OCI-LY7 (cell line): ENCODE results near the gene ARAP3. TPM values are rescaled to one million over a fixed set of nuclear protein-coding genes. Genes with fewer than 3 reads are reported as not detected.

Source experiments
- BruUV-seq: library from RNA; stranded (reverse); fragments of 400-500 nt; replicated peaks from 2 replicates; lab custom pipeline; 2021; lab: Mats Ljungman, UMichigan
- CTCF ChIA-PET: fragments of 300-600 bp; sonication (Branson Sonifier 250); formaldehyde crosslinking; loops from one replicate; lab custom pipeline; 2022; ENCODE audit warnings: antibody characterized with exemption; ENCODE audit not compliant: unreplicated experiment; lab: Charles Lee
- POLR2A ChIA-PET: fragments of 300-600 bp; sonication (Branson Sonifier 250); formaldehyde crosslinking; loops from one replicate; lab custom pipeline; 2022; ENCODE audit warnings: antibody characterized with exemption; lab: Charles Lee
- DNase-seq: peaks from one replicate; pipeline ENCODE4 v3.0.0-alpha.2; 2015; ENCODE audit warnings: low spot score
- H2AFZ ChIP-seq: fragments of 200-600 bp; sonication (generic), shearing (Covaris generic); 2 replicates; pipeline ENCODE4 v1.6.1; 2014; ENCODE audit warnings: mild to moderate bottlenecking, antibody characterized with exemption, low read length, moderate library complexity
- H3K27ac ChIP-seq: fragments of 200-600 bp; sonication (generic); 2 replicates; pipeline ENCODE4 v1.5.1; 2014; ENCODE audit warnings: mixed run types, low read depth, mild to moderate bottlenecking, moderate library complexity, low read length, inconsistent platforms; ENCODE audit not compliant: poor library complexity, severe bottlenecking
- H3K36me3 ChIP-seq: fragments of 200-600 bp; sonication (generic); 2 replicates; pipeline ENCODE4 v1.6.1; 2014; ENCODE audit warnings: mild to moderate bottlenecking, antibody characterized with exemption, low read length, moderate library complexity, mixed read lengths; ENCODE audit not compliant: insufficient read depth
- H3K4me1 ChIP-seq: fragments of 200-600 bp; sonication (generic); 2 replicates; pipeline ENCODE4 v1.5.1; 2014; ENCODE audit warnings: mild to moderate bottlenecking, low read length; ENCODE audit not compliant: insufficient read depth, poor library complexity, severe bottlenecking
- H3K4me2 ChIP-seq: fragments of 200-600 bp; sonication (generic); 2 replicates; pipeline ENCODE4 v1.6.1; 2014; ENCODE audit warnings: mild to moderate bottlenecking, low read length
- H3K4me3 ChIP-seq: fragments of 200-600 bp; sonication (generic); 2 replicates; pipeline ENCODE4 v1.5.1; 2014; ENCODE audit warnings: mild to moderate bottlenecking, low read depth, low read length; ENCODE audit not compliant: poor library complexity, severe bottlenecking
- H3K79me2 ChIP-seq: fragments of 200-600 bp; sonication (generic); 2 replicates; pipeline ENCODE4 v1.6.1; 2016; ENCODE audit warnings: low read depth, mild to moderate bottlenecking, low read length, moderate library complexity, mixed read lengths; ENCODE audit not compliant: insufficient read depth
- H3K9me2 ChIP-seq: fragments of 200-600 bp; sonication (generic); 2 replicates; pipeline ENCODE4 v1.6.1; 2016; ENCODE audit warnings: mild to moderate bottlenecking, low read length, mixed read lengths; ENCODE audit not compliant: insufficient read depth
- H3K9me3 ChIP-seq: fragments of 200-600 bp; sonication (generic); 2 replicates; pipeline ENCODE4 v1.6.1; 2014; ENCODE audit warnings: mild to moderate bottlenecking, mixed run types, low read length, mixed read lengths
- H4K20me1 ChIP-seq: fragments of 200-600 bp; sonication (generic); 2 replicates; pipeline ENCODE4 v1.6.1; 2014; ENCODE audit warnings: mild to moderate bottlenecking, antibody characterized with exemption, low read length, moderate library complexity, mixed read lengths; ENCODE audit not compliant: insufficient read depth
- EZH2phosphoT487 ChIP-seq: fragments of 200-600 bp; sonication (generic); IDR thresholded peaks from 2 replicates; pipeline ENCODE4 v1.6.1; 2018; ENCODE audit warnings: low read depth, borderline replicate concordance, mild to moderate bottlenecking, mixed run types, antibody characterized with exemption, low read length, moderate library complexity, mixed read lengths
- intact Hi-C: fragments of 100-400 bp; cut with micrococcal nuclease; formaldehyde crosslinking; loops from one replicate; pipeline ENCODE4 v1.10.0; 2022; ENCODE audit not compliant: unreplicated experiment
- total RNA-seq, 2 experiments: library from RNA; depleted of rRNA in 1 of 2; stranded (reverse); fragments of >200 nt in 1 of 2; shearing (Covaris generic) in 1 of 2; gene quantifications; 2 replicates each; pipeline ENCODE4 v1.2.3, GENCODE V29; 2014 to 2022
- TF ChIP-seq, protein P1 (sequence below): fragments of 200-600 bp; sonication (generic); conservative IDR thresholded peaks from 2 replicates; pipeline ENCODE4 v1.5.1; 2014; ENCODE audit warnings: mild to moderate bottlenecking, antibody characterized with exemption, low read length, moderate library complexity, mixed read lengths

Gene ARAP3
- total RNA-seq, 2 experiments from 2014 or later, result not detected

DNA sequence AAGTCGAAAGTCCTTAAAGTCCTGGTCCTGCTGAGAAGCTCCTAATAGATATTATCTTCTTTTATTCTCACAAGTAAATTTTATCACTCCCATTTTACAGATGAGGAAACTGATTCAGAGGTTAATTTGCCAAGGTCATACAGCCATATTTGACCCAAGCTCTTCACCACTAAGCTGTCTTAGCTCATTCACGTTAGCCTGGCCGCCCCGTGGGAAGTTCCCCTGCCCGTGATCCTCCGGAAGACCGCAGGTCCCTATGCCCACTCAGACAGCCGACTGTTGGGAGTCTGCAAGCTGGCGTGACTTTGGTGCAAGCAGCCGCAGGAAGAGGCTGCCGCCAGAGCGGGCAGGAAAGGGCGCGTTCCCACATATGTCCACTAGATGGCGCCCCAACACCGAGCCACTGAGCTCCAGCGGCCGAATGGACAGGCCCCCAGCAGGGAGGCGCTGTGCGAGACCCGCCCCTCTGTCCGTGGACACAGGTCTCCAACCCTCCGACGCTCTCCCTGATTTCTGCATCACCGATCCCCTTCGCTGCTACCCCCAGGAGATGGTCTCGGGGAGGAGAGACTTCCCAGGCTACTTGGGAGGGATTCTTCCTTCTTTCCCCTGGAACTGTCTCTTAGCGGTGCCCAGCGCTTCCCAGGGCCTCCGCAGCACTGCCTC, 10.0 kb upstream of the ARAP3 start:
- H3K4me3 ChIP-seq, result peak overlapping the region; percentile 52
- CTCF ChIA-PET, result interaction anchor here (0.5 to 2.2 kb wide), 12 partner anchors 11 to 460 kb away, joined by 3 to 16 read pairs (median 3); partner anchors contain the start of gene PCDH1
- peak overlapping the region; percentile 11; the same call in 1 of the 2 replicates for H2AFZ ChIP-seq

DNA sequence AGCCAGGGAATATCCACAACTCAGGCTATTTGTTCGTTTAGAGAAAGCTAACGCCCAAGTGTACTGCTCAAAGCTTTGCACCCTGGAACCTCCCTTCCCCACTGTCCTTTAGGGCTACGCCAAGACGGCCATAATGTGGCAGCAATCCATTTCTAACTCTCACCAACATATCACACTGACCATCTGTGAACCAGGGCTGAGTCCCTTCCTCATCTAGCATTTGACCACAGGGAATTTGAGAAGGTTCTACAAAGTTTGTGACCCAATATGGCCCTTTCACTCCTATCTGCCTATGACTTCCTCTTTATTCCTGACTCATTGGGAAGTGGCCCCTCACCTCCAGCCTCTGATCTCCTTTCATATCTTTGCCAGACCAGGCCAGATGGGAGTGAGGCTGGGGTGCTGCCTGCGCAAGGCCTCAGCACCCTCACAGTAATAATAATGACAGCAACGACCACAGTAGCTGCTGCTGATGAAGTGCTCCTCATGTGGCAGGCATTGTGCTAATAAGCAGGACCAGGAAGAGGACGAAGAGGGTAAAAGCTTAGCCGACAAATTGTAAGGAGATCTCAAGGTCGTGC, 9.3 kb upstream of the ARAP3 start:
- ChIA-PET POLR2A (interaction anchor here (0.6 to 1.3 kb wide), 3 partner anchors 20 to 270 kb away, joined by 3 to 7 read pairs (median 4); no protein-coding TSS in a partner anchor), CTCF (interaction anchor here (0.6 to 2.2 kb wide), 9 partner anchors 10 to 460 kb away, joined by 3 to 16 read pairs (median 3); no protein-coding TSS in a partner anchor)
- intact Hi-C loops, result loop anchor here (5.0 kb wide), 2 partner anchors 99 to 136 kb away; no protein-coding TSS in a partner anchor
- Histone ChIP-seq H3K27ac (no peak overlapping the region), H2AFZ (no peak overlapping the region; the same call in 1 of the 2 replicates), H3K9me2 (no peaks in the 10 kb centered on the region), H3K9me3 (no peaks in the 10 kb centered on the region), H3K4me1 (peaks cover 16% of the 10 kb centered on the region), H3K4me3 (no peak overlapping the region), H3K36me3 (no peaks in the 10 kb centered on the region), H4K20me1 (no peaks in the 10 kb centered on the region), H3K79me2 (no peaks in the 10 kb centered on the region), H3K4me2 (no peak overlapping the region)
- DNase-seq, result no peak
- no peak for TF ChIP-seq EZH2phosphoT487
- BruUV-seq, result no TSS peak

More for the DNA sequence above, 10.0 kb upstream of the ARAP3 start:
- intact Hi-C loops, result loop anchor here (1.0 to 5.0 kb wide), 6 partner anchors 100 to 451 kb away; no protein-coding TSS in a partner anchor
- Histone ChIP-seq H3K36me3 (no peaks in the 10 kb centered on the region), H4K20me1 (no peaks in the 10 kb centered on the region), H3K9me3 (no peaks in the 10 kb centered on the region), H3K4me1 (peaks cover 16% of the 10 kb centered on the region), H3K79me2 (no peaks in the 10 kb centered on the region), H3K27ac (no peak overlapping the region), H3K9me2 (no peaks in the 10 kb centered on the region), H3K4me2 (peak overlapping the region; percentile 73)
- POLR2A ChIA-PET, result interaction anchor here (0.6 to 1.3 kb wide), 3 partner anchors 20 to 269 kb away, joined by 3 to 7 read pairs (median 4); no protein-coding TSS in a partner anchor
- DNase-seq, result peak; percentile 81
- TF ChIP-seq EZH2phosphoT487, result no peak
- TF ChIP-seq, protein P1, sequence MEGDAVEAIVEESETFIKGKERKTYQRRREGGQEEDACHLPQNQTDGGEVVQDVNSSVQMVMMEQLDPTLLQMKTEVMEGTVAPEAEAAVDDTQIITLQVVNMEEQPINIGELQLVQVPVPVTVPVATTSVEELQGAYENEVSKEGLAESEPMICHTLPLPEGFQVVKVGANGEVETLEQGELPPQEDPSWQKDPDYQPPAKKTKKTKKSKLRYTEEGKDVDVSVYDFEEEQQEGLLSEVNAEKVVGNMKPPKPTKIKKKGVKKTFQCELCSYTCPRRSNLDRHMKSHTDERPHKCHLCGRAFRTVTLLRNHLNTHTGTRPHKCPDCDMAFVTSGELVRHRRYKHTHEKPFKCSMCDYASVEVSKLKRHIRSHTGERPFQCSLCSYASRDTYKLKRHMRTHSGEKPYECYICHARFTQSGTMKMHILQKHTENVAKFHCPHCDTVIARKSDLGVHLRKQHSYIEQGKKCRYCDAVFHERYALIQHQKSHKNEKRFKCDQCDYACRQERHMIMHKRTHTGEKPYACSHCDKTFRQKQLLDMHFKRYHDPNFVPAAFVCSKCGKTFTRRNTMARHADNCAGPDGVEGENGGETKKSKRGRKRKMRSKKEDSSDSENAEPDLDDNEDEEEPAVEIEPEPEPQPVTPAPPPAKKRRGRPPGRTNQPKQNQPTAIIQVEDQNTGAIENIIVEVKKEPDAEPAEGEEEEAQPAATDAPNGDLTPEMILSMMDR, result peak; percentile 91
- BruUV-seq, result no TSS peak

DNA sequence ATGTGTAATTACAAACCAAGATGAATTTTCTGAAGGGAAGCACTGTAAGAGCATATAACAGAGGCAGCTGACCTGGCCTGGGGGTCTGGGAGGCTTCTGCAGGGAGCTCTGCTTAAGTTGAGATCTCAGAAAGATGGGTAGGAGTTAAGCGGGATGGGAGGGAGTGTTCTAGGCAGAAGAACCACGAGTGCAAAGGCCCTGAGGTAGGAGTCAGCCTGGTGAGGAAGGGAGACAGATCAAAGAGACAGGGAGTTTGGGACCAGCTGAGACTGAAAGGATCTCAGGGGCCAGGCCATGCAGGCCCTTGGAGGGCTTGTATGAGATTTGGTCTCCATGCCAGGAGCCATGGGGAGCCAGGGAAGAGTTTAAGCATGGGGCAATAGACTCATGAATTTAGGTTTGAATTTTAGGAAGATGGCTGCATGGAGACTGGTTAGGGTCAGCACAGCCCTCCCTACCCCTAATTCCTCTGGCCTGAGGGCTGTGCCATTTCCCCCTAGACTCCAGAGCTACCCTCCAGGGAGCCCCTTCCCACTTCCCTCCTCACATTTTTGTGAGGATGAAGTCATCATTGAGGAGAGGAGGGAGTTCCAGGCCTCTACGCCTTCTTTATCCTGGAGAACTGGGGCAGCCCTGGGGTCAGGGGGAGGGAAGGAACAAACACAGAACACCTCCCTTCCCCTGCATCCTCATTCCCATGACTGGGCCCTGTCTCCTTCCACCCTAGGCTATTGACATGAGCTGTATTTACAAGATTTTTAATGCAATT, 4.8 kb upstream of the ARAP3 start:
- H3K27ac ChIP-seq, result no peak overlapping the region
- no peak for TF ChIP-seq EZH2phosphoT487
- TF ChIP-seq, protein P1, result no peak
- H3K9me2 ChIP-seq, result no peaks in the 10 kb centered on the region
- H3K36me3 ChIP-seq, result no peaks in the 10 kb centered on the region
- H3K9me3 ChIP-seq, result no peaks in the 10 kb centered on the region
- H3K79me2 ChIP-seq, result no peaks in the 10 kb centered on the region
- intact Hi-C loops, result no loop called here
- ChIA-PET CTCF (no interaction called here), POLR2A (no interaction called here)
- no peak overlapping the region for H3K4me2 ChIP-seq
- peaks cover 6% of the 10 kb centered on the region for H3K4me1 ChIP-seq
- H2AFZ ChIP-seq, result no peak overlapping the region
- H3K4me3 ChIP-seq, result no peak overlapping the region
- DNase-seq, result no peak
- no TSS peak for BruUV-seq
- H4K20me1 ChIP-seq, result no peaks in the 10 kb centered on the region
